Left lung (tissue), 10 donors: ENCODE data around the gene NINJ2. TPM values are rescaled to one million over a fixed set of nuclear protein-coding genes. Genes with fewer than 3 reads are reported as not detected.

Source experiments
- ATAC-seq: fragments of 200-7000 bp; cut with Tn5 transposase; one replicate; pipeline ENCODE4 v1.9.1; 2020; ENCODE audit warnings: moderate library complexity
- DNase-seq, 4 donors: peaks; one replicate each; pipeline ENCODE4 v3.0.0-alpha.2; 2013 to 2020
- H3K27ac ChIP-seq, 2 donors: fragments of 200-600 bp; sonication (generic) in 1 of 2; one replicate each; pipeline versions ENCODE4 v1.5.0 to v1.8.0; 2020 to 2021
- H3K27me3 ChIP-seq, 2 donors: fragments of 200-600 bp; sonication (generic) in 1 of 2; one replicate each; pipeline versions ENCODE4 v1.5.0 to v1.8.0; 2020 to 2021
- H3K36me3 ChIP-seq, 2 donors: fragments of 200-600 bp; sonication (generic) in 1 of 2; one replicate each; pipeline versions ENCODE4 v1.5.0 to v1.8.0; 2020 to 2021
- H3K4me1 ChIP-seq, 2 donors: fragments of 200-600 bp; one replicate each; pipeline ENCODE4 v1.8.0; 2021
- H3K4me3 ChIP-seq, 2 donors: fragments of 200-600 bp; sonication (generic) in 1 of 2; one replicate each; pipeline versions ENCODE4 v1.5.0 to v1.8.0; 2020 to 2021; ENCODE audit warnings: mild to moderate bottlenecking in 1 of 2
- H3K9me3 ChIP-seq, 2 donors: fragments of 200-600 bp; sonication (generic) in 1 of 2; one replicate each; pipeline versions ENCODE4 v1.5.0 to v1.8.0; 2020 to 2021
- intact Hi-C, 2 donors: fragments of 100-400 bp; cut with DNase I; formaldehyde crosslinking; loops; one replicate each; pipeline versions ENCODE4 v1.11.2 to v1.14.2; 2022
- polyA plus RNA-seq, 6 donors: library from polyadenylated mRNA; unstranded; fragments of 120-200 nt; gene quantifications; one replicate each; pipeline ENCODE4 v1.2.1, GENCODE V29; 2013; ENCODE audit not compliant: insufficient read length in 6 of 6
- total RNA-seq, 2 donors: library from RNA; stranded (reverse); fragmentation: NEBNext Ultra II Directional; extraction: Animal tissue kit (Norgen Biotek cat#: 25700); gene quantifications; one replicate each; pipeline ENCODE4 v1.2.1, GENCODE V29; 2021
- TF ChIP-seq, protein P1 (sequence below), 2 donors: fragments of 200-600 bp; sonication (generic) in 1 of 2; IDR thresholded peaks; one replicate each; pipeline versions ENCODE4 v1.5.0 to v1.8.0; 2021; ENCODE audit warnings: antibody characterized with exemption in 2 of 2
- donor health status: DM: no; HTN: yes; CAD: no.
- donor health status: DM: no; HTN: no; CAD: no.

Gene NINJ2
- total and polyA plus RNA-seq, 8 donors = 1.2 to 18.0 (median 2.8) TPM

DNA sequence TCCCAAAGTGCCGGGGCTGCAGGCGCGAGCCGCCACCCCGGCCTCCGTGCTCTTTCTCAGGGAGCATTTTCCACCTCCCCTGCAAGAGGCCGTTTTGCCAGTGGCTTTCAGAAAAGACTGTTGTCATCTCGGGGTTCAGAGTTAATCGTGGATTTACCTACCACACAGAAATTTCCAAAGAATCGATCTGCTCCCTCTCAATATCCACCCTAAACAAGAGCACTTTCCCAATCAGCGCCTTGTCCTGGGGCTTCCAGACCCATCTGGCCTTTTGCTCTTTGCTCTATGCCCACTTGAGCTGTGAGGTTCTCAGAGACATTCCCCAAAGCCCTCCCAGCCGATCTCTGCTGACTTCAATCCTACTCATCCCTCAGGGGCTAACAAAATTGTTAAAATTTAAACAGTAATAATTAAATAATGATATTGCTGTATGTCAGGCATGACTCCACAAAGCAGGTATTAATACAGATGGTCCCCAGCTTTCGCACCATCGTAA is 86.6 kb downstream of the NINJ2 start:
- intact Hi-C loops = loop anchor here in 1 of 2 donors (10.0 kb wide), 1 partner anchor 368 kb away; the partner anchor contains the start of gene RAD52

DNA sequence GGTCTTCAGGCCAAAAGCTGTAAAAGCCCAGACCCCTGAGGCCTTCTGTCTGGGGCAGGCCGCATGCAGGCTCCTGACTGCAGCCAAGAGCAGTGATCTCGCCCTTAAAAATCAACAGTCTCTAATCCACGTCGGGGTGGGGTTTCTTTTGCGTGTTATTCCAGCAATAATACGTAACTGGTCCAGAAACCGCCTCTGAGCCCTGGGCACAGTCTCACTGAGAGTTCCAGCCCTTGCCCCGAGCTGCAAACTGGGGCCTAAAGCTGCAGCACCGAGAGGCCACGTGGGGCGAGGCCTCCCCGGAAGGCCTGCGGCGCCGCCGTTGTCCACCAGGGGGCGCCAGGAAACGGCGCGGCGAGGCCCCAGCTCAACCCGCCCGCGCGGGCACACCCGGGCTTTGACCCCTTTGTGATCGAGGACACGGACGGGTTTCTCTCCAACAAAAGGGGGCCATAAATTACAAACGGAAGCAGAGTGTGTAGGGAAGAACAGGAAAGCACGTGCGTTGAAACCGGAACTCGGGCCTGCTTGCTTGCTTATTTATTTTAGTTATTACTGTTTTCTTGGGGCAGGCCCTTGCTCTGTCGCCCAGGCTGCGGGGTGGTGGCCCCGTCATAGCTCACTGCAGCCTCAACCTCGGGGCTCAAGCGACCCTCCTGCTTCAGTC is 87.2 kb downstream of the NINJ2 start:
- H3K27me3 ChIP-seq = no peaks in the 10 kb centered on the region
- ATAC-seq (peak; percentile 83), DNase-seq (peak; percentile 69 to 98 (median 78))
- intact Hi-C loops = loop anchor here in 1 of 2 donors (10.0 kb wide), 1 partner anchor 369 kb away; the partner anchor contains the start of gene RAD52
- H3K36me3 ChIP-seq = no peaks in the 10 kb centered on the region
- no peak overlapping the region for H3K4me3 ChIP-seq
- H3K4me1 ChIP-seq = peaks cover 16 to 54% of the 10 kb centered on the region in 2 donors
- TF ChIP-seq, protein P1, sequence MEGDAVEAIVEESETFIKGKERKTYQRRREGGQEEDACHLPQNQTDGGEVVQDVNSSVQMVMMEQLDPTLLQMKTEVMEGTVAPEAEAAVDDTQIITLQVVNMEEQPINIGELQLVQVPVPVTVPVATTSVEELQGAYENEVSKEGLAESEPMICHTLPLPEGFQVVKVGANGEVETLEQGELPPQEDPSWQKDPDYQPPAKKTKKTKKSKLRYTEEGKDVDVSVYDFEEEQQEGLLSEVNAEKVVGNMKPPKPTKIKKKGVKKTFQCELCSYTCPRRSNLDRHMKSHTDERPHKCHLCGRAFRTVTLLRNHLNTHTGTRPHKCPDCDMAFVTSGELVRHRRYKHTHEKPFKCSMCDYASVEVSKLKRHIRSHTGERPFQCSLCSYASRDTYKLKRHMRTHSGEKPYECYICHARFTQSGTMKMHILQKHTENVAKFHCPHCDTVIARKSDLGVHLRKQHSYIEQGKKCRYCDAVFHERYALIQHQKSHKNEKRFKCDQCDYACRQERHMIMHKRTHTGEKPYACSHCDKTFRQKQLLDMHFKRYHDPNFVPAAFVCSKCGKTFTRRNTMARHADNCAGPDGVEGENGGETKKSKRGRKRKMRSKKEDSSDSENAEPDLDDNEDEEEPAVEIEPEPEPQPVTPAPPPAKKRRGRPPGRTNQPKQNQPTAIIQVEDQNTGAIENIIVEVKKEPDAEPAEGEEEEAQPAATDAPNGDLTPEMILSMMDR (IDR thresholded peaks at IDR 0.05) = peak; percentile 98 to 100
- peak overlapping the region; percentile 53 to 63 for H3K27ac ChIP-seq
- H3K9me3 ChIP-seq = no peaks in the 10 kb centered on the region

More for the DNA sequence above, 86.6 kb downstream of the NINJ2 start:
- H3K9me3 ChIP-seq = no peaks in the 10 kb centered on the region
- H3K36me3 ChIP-seq = no peaks in the 10 kb centered on the region
- H3K4me1 ChIP-seq = peaks cover 13 to 49% of the 10 kb centered on the region in 2 donors
- no peak overlapping the region for H3K4me3 ChIP-seq
- DNase-seq = no peak
- TF ChIP-seq, protein P1 (IDR thresholded peaks at IDR 0.05) = no peak
- ATAC-seq = no peak
- H3K27ac ChIP-seq = peak overlapping the region; percentile 53 to 63
- H3K27me3 ChIP-seq = no peaks in the 10 kb centered on the region

- Histone ChIP-seq H3K27me3 (no peaks in the 10 kb centered on the region), H3K27ac (peak overlapping the region; percentile 53 to 63), H3K4me3 (no peak overlapping the region), H3K9me3 (no peaks in the 10 kb centered on the region), H3K36me3 (no peaks in the 10 kb centered on the region), H3K4me1 (peaks cover 16 to 58% of the 10 kb centered on the region in 2 donors)
- TF ChIP-seq, protein P1 (IDR thresholded peaks at IDR 0.05) = no peak
- ATAC-seq (peak; percentile 18), DNase-seq (no peak)
- intact Hi-C loops = loop anchor here in 1 of 2 donors (10.0 kb wide), 1 partner anchor 370 kb away; the partner anchor contains the start of gene RAD52
Observed at GRCh38 chr12:575129-575502, 88.1 kb downstream of the NINJ2 start.

DNA sequence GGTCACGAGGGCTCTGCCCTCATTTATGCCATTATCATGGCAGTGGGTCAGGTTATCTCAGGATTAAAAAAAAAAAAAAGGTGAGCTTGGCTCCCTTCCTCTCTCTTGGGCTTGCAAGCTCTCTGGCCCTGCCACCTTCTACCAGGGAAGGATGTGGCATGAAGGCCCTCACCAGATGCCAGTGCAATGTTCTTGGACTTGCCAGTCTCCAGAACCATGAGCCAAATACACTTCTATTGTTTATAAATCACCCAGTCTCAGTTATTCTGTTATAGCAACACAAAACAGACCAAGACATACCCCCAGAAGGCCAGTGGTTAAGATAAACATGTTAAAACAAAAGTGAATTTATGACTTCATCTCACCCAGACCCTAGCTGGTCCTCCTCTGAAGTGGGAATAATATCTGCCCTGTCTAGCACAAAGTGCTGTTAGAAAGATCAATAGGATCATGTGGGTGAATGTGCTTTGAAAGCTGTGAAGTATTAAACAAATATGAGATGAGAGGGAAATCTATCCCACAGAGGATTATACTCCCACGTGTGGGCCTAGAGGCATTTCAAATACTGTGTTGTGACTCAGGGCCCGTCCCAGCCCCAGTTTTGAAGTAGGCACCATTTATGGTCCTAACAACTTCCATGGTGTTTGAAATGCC is 88.6 kb downstream of the NINJ2 start:
- TF ChIP-seq, protein P1 (IDR thresholded peaks at IDR 0.05) = no peak
- peaks cover 16 to 63% of the 10 kb centered on the region in 2 donors for H3K4me1 ChIP-seq
- no peaks in the 10 kb centered on the region for H3K27me3 ChIP-seq
- no peak overlapping the region for H3K4me3 ChIP-seq
- ATAC-seq (peak; percentile 8), DNase-seq (no peak)
- no peaks in the 10 kb centered on the region for H3K9me3 ChIP-seq
- no peaks in the 10 kb centered on the region for H3K36me3 ChIP-seq
- H3K27ac ChIP-seq = peak overlapping the region in 1 of 2 donors; percentile 53
- intact Hi-C loops = loop anchor here in 1 of 2 donors (5.0 to 10.0 kb wide), 3 partner anchors 178 to 370 kb away; partner anchors contain the start of genes RAD52 and WNK1

DNA sequence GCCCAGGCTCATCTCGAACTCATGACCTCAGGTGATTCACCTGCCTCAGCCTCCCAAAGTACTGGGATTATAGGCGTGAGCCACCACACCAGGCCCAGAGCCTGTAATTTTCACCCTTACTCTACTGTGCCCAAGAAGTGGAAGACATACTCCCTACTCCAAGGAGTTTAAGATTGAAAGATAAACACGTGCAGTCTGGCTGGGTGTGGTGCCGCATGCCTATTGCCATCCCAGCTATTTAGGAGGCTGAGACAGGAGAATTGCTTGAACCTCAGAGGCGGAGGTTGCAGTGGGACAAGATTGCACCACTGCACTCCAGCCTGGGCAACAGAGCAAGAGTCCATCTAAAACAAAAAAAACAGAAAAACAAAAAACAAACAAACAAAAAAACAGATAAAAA is 90.0 kb downstream of the NINJ2 start:
- Histone ChIP-seq H3K4me3 (no peak overlapping the region), H3K27me3 (no peaks in the 10 kb centered on the region), H3K36me3 (no peaks in the 10 kb centered on the region), H3K9me3 (no peaks in the 10 kb centered on the region), H3K4me1 (peaks cover 16 to 62% of the 10 kb centered on the region in 2 donors), H3K27ac (no peak overlapping the region)
- ATAC-seq = no peak
- TF ChIP-seq, protein P1 (IDR thresholded peaks at IDR 0.05) = no peak
- intact Hi-C loops = loop anchor here in 1 of 2 donors (5.0 to 10.0 kb wide), 3 partner anchors 179 to 372 kb away; partner anchors contain the start of genes RAD52 and WNK1
- DNase-seq = no peak
